HepG2 (cell line): Measurements from ENCODE around the gene ALLC. TPM values are rescaled to one million over a fixed set of nuclear protein-coding genes. Genes with fewer than 3 reads are reported as not detected.

Experiments
- ATAC-seq: fragments of 200-7000 bp; cut with Tn5 transposase; 3 replicates; pipeline ENCODE4 v1.9.1; 2020; ENCODE audit warnings: mild to moderate bottlenecking, moderate library complexity
- BruUV-seq: library from RNA; stranded (reverse); fragments of 400-500 nt; replicated peaks from 2 replicates; lab custom pipeline; 2021; lab: Mats Ljungman, UMichigan
- CTCF ChIA-PET: fragments of 300-600 bp; formaldehyde crosslinking; extraction: SDS; loops from one replicate; lab custom pipeline; 2021; ENCODE audit warnings: low total read pairs, inconsistent platforms, low intra/inter-chr PET ratio; lab: Yijun Ruan, JAX
- POLR2A ChIA-PET: fragments of 350-600 bp; sonication (Branson Sonifier 250); formaldehyde crosslinking; loops from one replicate; lab custom pipeline; 2020; ENCODE audit warnings: antibody characterized with exemption, inconsistent platforms; lab: Yijun Ruan, JAX
- DNase-seq: peaks from one replicate; pipeline ENCODE4 v3.0.0-alpha.2; 2015; ENCODE audit warnings: low spot score
- FAIRE-seq: peaks from 3 replicates; lab custom pipeline; 2011; peaks lifted over from hg19 to GRCh38; lab: Jason Lieb, UNC
- H2AFZ ChIP-seq: one replicate; pipeline ENCODE4 v1.6.1; 2011; ENCODE audit warnings: low read length, inconsistent platforms
- H3K27ac ChIP-seq: fragments of 300-600 bp; 3 replicates; pipeline ENCODE4 v1.8.0; 2011; ENCODE audit warnings: mixed run types, mild to moderate bottlenecking, mixed read lengths, low read length, inconsistent platforms; ENCODE audit not compliant: insufficient read depth; ENCODE audit errors: extremely low read length
- H3K27me3 ChIP-seq, 2 experiments: fragments of 200-600 bp in 1 of 2; 2 replicates in 1 of 2; 3 replicates in 1 of 2; pipeline versions ENCODE4 v1.6.0 to v1.8.0; 2011; ENCODE audit warnings: low read length in 2 of 2, mild to moderate bottlenecking in 2 of 2, moderate library complexity in 2 of 2, inconsistent platforms in 1 of 2; ENCODE audit not compliant: insufficient read depth in 2 of 2, control insufficient read depth in 1 of 2
- H3K36me3 ChIP-seq, 2 experiments: fragments of 200-600 bp in 1 of 2; replicated peaks in 1 of 2; 2 replicates in 1 of 2; 3 replicates in 1 of 2; pipeline versions ENCODE4 v1.5.1 to v1.8.0; 2011; ENCODE audit warnings: low read length in 2 of 2, inconsistent platforms in 1 of 2; ENCODE audit not compliant: insufficient read depth in 2 of 2, control insufficient read depth in 1 of 2
- H3K4me1 ChIP-seq: 2 replicates; pipeline ENCODE4 v1.5.1; 2012; ENCODE audit warnings: low read length, inconsistent platforms; ENCODE audit not compliant: insufficient read depth
- H3K4me2 ChIP-seq: 2 replicates; pipeline ENCODE4 v1.6.0; 2011; ENCODE audit warnings: low read depth, low read length, inconsistent platforms
- H3K4me3 ChIP-seq, 3 experiments: fragments of 200-600 bp in 1 of 3; sonication (generic), shearing (Covaris generic) in 1 of 3; replicated peaks in 1 of 3; 2 replicates each; pipeline ENCODE4 v1.5.1; 2011 to 2016; ENCODE audit warnings: low read length in 3 of 3, inconsistent platforms in 2 of 3, low read depth in 2 of 3, mild to moderate bottlenecking in 2 of 3, control low read depth in 1 of 3, mixed read lengths in 1 of 3; ENCODE audit not compliant: insufficient read depth in 1 of 3
- H3K79me2 ChIP-seq: one replicate; pipeline ENCODE4 v1.6.1; 2011; ENCODE audit warnings: low read length, inconsistent platforms; ENCODE audit not compliant: insufficient read depth
- H3K9ac ChIP-seq: 2 replicates; pipeline ENCODE4 v1.6.0; 2011; ENCODE audit warnings: mild to moderate bottlenecking, low read depth, low read length, inconsistent platforms; ENCODE audit not compliant: insufficient read depth
- H3K9me3 ChIP-seq: 2 replicates; pipeline ENCODE4 v1.5.1; 2012; ENCODE audit warnings: mild to moderate bottlenecking, low read length
- H4K20me1 ChIP-seq: 2 replicates; pipeline ENCODE4 v1.6.0; 2011; ENCODE audit warnings: inconsistent platforms, mild to moderate bottlenecking, low read length, moderate library complexity; ENCODE audit not compliant: insufficient read depth
- FOXM1 ChIP-seq: sonication (generic); formaldehyde crosslinking; IDR thresholded peaks from 2 replicates; pipeline ENCODE4 v1.5.0; 2020; ENCODE audit warnings: missing genetic modification reagents
- HNF4G ChIP-seq, 2 experiments: sonication (generic) in 1 of 2; formaldehyde crosslinking in 1 of 2; IDR thresholded peaks; 2 replicates each; pipeline versions ENCODE4 v1.4.0 to v1.6.1; 2011 to 2020; ENCODE audit warnings: borderline replicate concordance in 2 of 2, low read depth in 2 of 2, mild to moderate bottlenecking in 2 of 2, low read length in 1 of 2, missing genetic modification reagents in 1 of 2, moderate library complexity in 1 of 2
- RFXANK ChIP-seq: IDR thresholded peaks from 2 replicates; pipeline ENCODE4 v1.6.1; 2016
- SMAD1 ChIP-seq: sonication (generic); formaldehyde crosslinking; IDR thresholded peaks from 2 replicates; pipeline ENCODE4 v1.4.0; 2020; ENCODE audit warnings: missing genetic modification reagents, low read depth, mild to moderate bottlenecking, borderline replicate concordance
- YEATS4 ChIP-seq: sonication (generic); formaldehyde crosslinking; IDR thresholded peaks from 2 replicates; pipeline ENCODE4 v1.4.0; 2020; ENCODE audit warnings: missing genetic modification reagents, borderline replicate concordance
- ZBTB1 ChIP-seq: sonication (generic); formaldehyde crosslinking; IDR thresholded peaks from 2 replicates; pipeline ENCODE4 v1.4.0; 2020; ENCODE audit warnings: missing genetic modification reagents, borderline replicate concordance
- ZFP36L1 ChIP-seq: sonication (generic); formaldehyde crosslinking; IDR thresholded peaks from 2 replicates; pipeline ENCODE4 v1.8.0; 2022; ENCODE audit warnings: mild to moderate bottlenecking, missing genetic modification reagents, moderate library complexity
- ZNF253 ChIP-seq: sonication (generic); formaldehyde crosslinking; IDR thresholded peaks from 2 replicates; pipeline ENCODE4 v1.8.0; 2022; ENCODE audit warnings: mild to moderate bottlenecking, missing genetic modification reagents, borderline replicate concordance
- ZNF572 ChIP-seq: sonication (generic); formaldehyde crosslinking; IDR thresholded peaks from 2 replicates; pipeline ENCODE4 v1.5.1; 2020; ENCODE audit warnings: mild to moderate bottlenecking, missing genetic modification reagents
- ZSCAN22 ChIP-seq: sonication (generic); formaldehyde crosslinking; IDR thresholded peaks from 2 replicates; pipeline ENCODE4 v1.4.0; 2020; ENCODE audit warnings: mild to moderate bottlenecking, missing genetic modification reagents
- WGBS: methylation state at CpG from one replicate; pipeline ENCODE4 v1.1.6; 2017; ENCODE audit warnings: low lambda C conversion rate; 5-methylcytosine and 5-hydroxymethylcytosine counted together
- in situ Hi-C: cut with HindIII; loops from 2 replicates; pipeline ENCODE4 v1.10.0; 2017; ENCODE audit warnings: low pct_unique_long_range_greater_than_20kb; ENCODE audit not compliant: extremely low pct_ligation_motif_present
- intact Hi-C: fragments of 100-400 bp; cut with micrococcal nuclease; formaldehyde crosslinking; loops from one replicate; pipeline ENCODE4 v1.10.0; 2022; ENCODE audit not compliant: unreplicated experiment
- polyA plus RNA-seq, 8 experiments: library from polyadenylated mRNA; depleted of rRNA in 3 of 8; stranded (reverse) in 7 of 8; unstranded in 1 of 8; fragments of >200 nt; fragmentation: Illumina TruSeq in 4 of 8; extraction: Trizol in 4 of 8; gene quantifications; 2 replicates each; pipeline versions ENCODE4 v1.2.1 to v1.2.3, GENCODE V29; 2011 to 2016; ENCODE audit warnings: low read depth in 4 of 8, missing spikeins in 1 of 8, mixed read lengths in 1 of 8; ENCODE audit not compliant: insufficient read depth in 1 of 8
- total RNA-seq, 5 experiments: library from RNA; depleted of rRNA; stranded (reverse); fragments of >200 nt; fragmentation: Illumina TruSeq; extraction: Trizol; gene quantifications; 2 replicates each; pipeline ENCODE4 v1.2.3, GENCODE V29; 2016; ENCODE audit warnings: low read depth in 1 of 5
- TF ChIP-seq, protein P1 (sequence below): IDR thresholded peaks from 2 replicates; pipeline ENCODE4 v1.6.1; 2018; ENCODE audit warnings: missing genetic modification reagents
- TF ChIP-seq, protein P2 (sequence below): sonication (generic); formaldehyde crosslinking; IDR thresholded peaks from 2 replicates; pipeline ENCODE4 v1.5.1; 2020; ENCODE audit warnings: mild to moderate bottlenecking, missing genetic modification reagents, borderline replicate concordance

ALLC gene
- total and polyA plus RNA-seq, 2 of the 13 experiments (the other 11 are each of a cell fraction or from before 2014, with no cell fraction given) = 0.08 to 0.11 TPM

DNA sequence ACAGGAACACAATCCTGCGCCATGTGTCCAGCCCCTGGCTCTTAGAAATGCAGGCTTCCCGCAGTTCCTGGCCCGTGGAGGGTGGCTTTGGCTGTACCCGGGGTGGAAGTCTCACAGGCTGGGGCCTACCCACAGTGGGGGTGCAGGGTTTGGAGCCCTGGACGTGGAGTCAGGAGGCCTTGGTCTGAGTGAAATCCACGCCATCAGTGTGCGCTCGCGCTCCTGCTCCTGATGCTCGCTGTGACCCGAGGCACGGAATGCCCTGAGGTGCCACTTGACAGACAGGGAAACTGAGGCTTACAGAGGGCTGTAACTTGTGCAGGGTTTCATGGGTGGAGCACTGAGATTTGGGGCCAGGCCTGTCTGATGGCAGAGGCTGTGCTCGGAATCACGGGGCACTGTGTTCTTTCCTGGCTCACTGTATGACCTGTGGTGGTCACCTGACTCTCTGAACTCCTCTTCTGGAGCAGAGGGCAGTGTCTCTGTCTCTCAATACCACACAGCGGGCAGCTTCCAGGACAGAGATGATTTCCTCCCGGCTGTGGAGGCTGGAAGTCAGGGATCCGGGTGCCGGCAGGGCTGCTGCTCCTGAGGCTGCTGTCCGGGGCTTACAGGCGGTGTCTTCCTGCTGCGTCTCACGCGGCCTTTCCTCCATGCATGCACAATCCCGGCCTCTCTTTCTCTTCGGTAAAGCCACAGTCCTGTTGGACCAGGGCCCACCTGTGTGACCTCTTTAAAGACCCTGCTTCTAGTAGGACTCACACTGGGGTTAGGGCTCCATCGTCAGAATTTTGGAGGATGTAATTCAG, 25.9 kb upstream of the ALLC start:
- BruUV-seq = no TSS peak
- intact Hi-C loops = loop anchor here (5.0 kb wide), 1 partner anchor 945 kb away; no protein-coding TSS in a partner anchor
- H2AFZ ChIP-seq = no peak overlapping the region
- H3K9ac ChIP-seq = no peak overlapping the region
- in situ Hi-C loops = no loop called here
- H3K4me2 ChIP-seq = no peak overlapping the region
- no peak for ATAC-seq
- peaks cover 3 to 41% of the 10 kb centered on the region in 2 experiments for H3K27me3 ChIP-seq
- H4K20me1 ChIP-seq = no peaks in the 10 kb centered on the region
- no peaks in the 10 kb centered on the region for H3K36me3 ChIP-seq
- DNase-seq = no peak
- peaks cover under 1% of the 10 kb centered on the region; the same call in 1 of the 2 replicates for H3K4me1 ChIP-seq
- no peaks in the 10 kb centered on the region for H3K79me2 ChIP-seq
- no peak for FAIRE-seq
- TF ChIP-seq ZBTB1 (CRISPR knock-in tag) = no peak
- TF ChIP-seq ZSCAN22 (CRISPR knock-in tag) = peak; percentile 90
- CTCF ChIA-PET = no interaction called here
- H3K27ac ChIP-seq = no peak overlapping the region
- POLR2A ChIA-PET = no interaction called here
- H3K4me3 ChIP-seq = no peak overlapping the region
- WGBS = 66% methylated on average over 19 of the region's 26 CpGs
- H3K9me3 ChIP-seq = no peaks in the 10 kb centered on the region

DNA sequence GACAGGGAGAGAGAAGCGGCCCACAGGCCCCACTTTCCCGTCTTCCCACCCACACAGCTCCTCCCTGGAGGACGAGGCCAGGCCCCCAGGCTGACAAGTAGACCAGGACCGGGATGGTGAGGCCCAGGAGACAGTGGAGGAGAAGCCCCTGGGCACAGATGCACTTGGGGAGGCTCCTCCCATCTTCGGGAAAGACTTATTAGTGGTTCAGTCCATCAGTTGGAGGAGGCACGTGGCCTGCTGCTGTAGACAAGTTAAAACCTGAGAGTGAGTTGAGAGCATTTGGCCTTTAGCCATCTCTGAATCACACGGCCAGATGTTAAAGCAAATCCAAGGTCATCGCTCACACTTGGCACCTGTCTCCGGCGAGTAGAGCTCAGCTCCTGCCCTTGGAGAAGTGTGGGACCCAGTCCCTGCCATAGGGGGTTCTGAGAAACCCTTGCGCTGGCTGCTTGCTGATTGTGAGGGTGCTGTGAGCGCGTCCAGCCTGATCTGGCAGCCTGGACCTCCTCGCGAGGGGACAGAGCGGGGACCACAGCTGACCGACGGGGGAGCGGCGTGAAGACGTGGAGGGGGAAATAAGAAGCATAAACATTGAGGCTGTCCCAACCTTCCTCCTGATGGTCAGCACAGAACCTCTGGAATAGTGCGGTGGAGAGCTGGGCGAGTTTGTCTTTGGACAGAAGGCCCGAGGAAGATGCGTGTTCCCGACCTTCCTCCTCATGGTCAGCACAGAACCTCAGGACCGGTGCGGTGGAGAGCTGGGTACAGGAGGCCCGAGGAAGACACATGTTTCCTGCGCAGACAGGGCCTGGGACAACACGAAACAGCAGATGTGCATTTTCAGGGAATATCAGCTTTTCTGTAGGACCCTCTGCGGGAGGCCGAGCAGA, 24.7 kb upstream of the ALLC start:
- intact Hi-C loops (loop anchor here (5.0 kb wide), 1 partner anchor 946 kb away; no protein-coding TSS in a partner anchor), in situ Hi-C loops (no loop called here)
- H3K79me2 ChIP-seq = no peaks in the 10 kb centered on the region
- H3K9me3 ChIP-seq = no peaks in the 10 kb centered on the region
- 65% methylated on average over 33 of the region's 33 CpGs for WGBS
- H3K36me3 ChIP-seq = no peaks in the 10 kb centered on the region
- H3K27me3 ChIP-seq = peaks cover 3 to 41% of the 10 kb centered on the region in 2 experiments
- ATAC-seq = no peak
- H3K4me2 ChIP-seq = no peak overlapping the region
- BruUV-seq = no TSS peak
- H3K4me1 ChIP-seq = no peaks in the 10 kb centered on the region
- H3K9ac ChIP-seq = no peak overlapping the region
- FAIRE-seq = no peak
- ChIA-PET CTCF (no interaction called here), POLR2A (no interaction called here)
- H2AFZ ChIP-seq = no peak overlapping the region
- no peaks in the 10 kb centered on the region for H4K20me1 ChIP-seq
- no peak for DNase-seq
- no peak overlapping the region for H3K4me3 ChIP-seq
- H3K27ac ChIP-seq = no peak overlapping the region
- TF ChIP-seq HNF4G (IDR thresholded peaks at IDR 0.05; ENCODE audit: borderline replicate concordance, low read depth, low read length) (no peak), HNF4G (CRISPR knock-in tag; IDR thresholded peaks at IDR 0.05; ENCODE audit: borderline replicate concordance, low read depth) (no peak), FOXM1 (CRISPR knock-in tag) (no peak), YEATS4 (CRISPR knock-in tag) (no peak), ZNF572 (no peak), ZFP36L1 (CRISPR knock-in tag) (no peak), RFXANK (CRISPR knock-in tag) (no peak), SMAD1 (no peak), ZNF253 (CRISPR knock-in tag) (no peak)
- TF ChIP-seq, protein P1, sequence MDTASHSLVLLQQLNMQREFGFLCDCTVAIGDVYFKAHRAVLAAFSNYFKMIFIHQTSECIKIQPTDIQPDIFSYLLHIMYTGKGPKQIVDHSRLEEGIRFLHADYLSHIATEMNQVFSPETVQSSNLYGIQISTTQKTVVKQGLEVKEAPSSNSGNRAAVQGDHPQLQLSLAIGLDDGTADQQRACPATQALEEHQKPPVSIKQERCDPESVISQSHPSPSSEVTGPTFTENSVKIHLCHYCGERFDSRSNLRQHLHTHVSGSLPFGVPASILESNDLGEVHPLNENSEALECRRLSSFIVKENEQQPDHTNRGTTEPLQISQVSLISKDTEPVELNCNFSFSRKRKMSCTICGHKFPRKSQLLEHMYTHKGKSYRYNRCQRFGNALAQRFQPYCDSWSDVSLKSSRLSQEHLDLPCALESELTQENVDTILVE = no peak
- TF ChIP-seq, protein P2, sequence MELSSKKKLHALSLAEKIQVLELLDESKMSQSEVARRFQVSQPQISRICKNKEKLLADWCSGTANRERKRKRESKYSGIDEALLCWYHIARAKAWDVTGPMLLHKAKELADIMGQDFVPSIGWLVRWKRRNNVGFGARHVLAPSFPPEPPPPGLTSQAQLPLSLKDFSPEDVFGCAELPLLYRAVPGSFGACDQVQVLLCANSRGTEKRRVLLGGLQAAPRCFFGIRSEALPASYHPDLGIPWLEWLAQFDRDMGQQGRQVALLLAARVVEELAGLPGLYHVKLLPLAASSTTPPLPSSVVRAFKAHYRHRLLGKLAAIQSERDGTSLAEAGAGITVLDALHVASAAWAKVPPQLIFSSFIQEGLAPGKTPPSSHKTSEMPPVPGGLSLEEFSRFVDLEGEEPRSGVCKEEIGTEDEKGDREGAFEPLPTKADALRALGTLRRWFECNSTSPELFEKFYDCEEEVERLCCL (CRISPR knock-in tag) = no peak
